Ovary (tissue), 9 donors: ENCODE results near the gene ANKS1B. TPM values are rescaled to one million over a fixed set of nuclear protein-coding genes. Genes with fewer than 3 reads are reported as not detected.

Experiments used
- DNase-seq, 5 donors: peaks; one replicate each; pipeline ENCODE4 v3.0.0-alpha.2; 2019 to 2020
- H3K27ac ChIP-seq, 2 donors: fragments of 200-600 bp; one replicate each; pipeline versions ENCODE4 v1.5.1 to v1.8.0; 2019 to 2022
- H3K27me3 ChIP-seq: fragments of 200-600 bp; one replicate; pipeline ENCODE4 v1.8.0; 2022
- H3K36me3 ChIP-seq: fragments of 200-600 bp; sonication (generic); one replicate; pipeline ENCODE4 v1.5.1; 2019
- H3K4me1 ChIP-seq: one replicate; pipeline ENCODE4 v1.8.1; 2013; ENCODE audit warnings: mild to moderate bottlenecking, moderate library complexity; ENCODE audit not compliant: insufficient read depth
- H3K4me3 ChIP-seq: fragments of 200-600 bp; sonication (generic); one replicate; pipeline ENCODE4 v1.5.1; 2017
- H3K9me3 ChIP-seq, 2 donors: fragments of 200-600 bp in 1 of 2; sonication (generic) in 1 of 2; one replicate each; pipeline versions ENCODE4 v1.5.1 to v1.8.1; 2013 to 2019; ENCODE audit warnings: mild to moderate bottlenecking in 1 of 2, moderate library complexity in 1 of 2
- EP300 ChIP-seq: sonication (generic); formaldehyde crosslinking; IDR thresholded peaks from one replicate; pipeline ENCODE4 v1.6.1; 2017; ENCODE audit warnings: antibody characterized with exemption
- POLR2A ChIP-seq: fragments of 450-650 bp; IDR thresholded peaks from one replicate; pipeline ENCODE4 v1.6.1; 2017; ENCODE audit warnings: antibody characterized with exemption, mild to moderate bottlenecking, moderate library complexity
- WGBS, 3 donors: extraction: QIAGEN DNeasy Blood & Tissue Kit in 1 of 3; methylation state at CpG; one replicate each; pipeline versions ENCODE4 v1.1.5 to v1.1.7; 2013 to 2017; 5-methylcytosine and 5-hydroxymethylcytosine counted together
- intact Hi-C, 4 donors: fragments of 100-400 bp; cut with DNase I; formaldehyde crosslinking; loops; one replicate each; pipeline versions ENCODE4 v1.11.0 to v1.15.1; 2022 to 2023
- polyA plus RNA-seq, 2 donors: library from polyadenylated mRNA; stranded (reverse); fragments of 200-250 nt in 1 of 2; fragments of 350-450 nt in 1 of 2; fragmentation: Illumina TruSeq in 1 of 2; extraction: RNeasy Lipid Tissue Mini Kit (QIAGEN cat#74804) in 1 of 2; gene quantifications; one replicate each; pipeline ENCODE4 v1.2.3, GENCODE V29; 2013 to 2014
- total RNA-seq, 7 donors: library from RNA; depleted of rRNA in 2 of 7; stranded (reverse); fragments of >200 nt in 2 of 7; fragmentation: NEBNext Ultra II Directional in 3 of 7; extraction: Animal tissue kit (Norgen Biotek cat#: 25700) in 3 of 7; gene quantifications; one replicate each; pipeline versions ENCODE4 v1.1.0 to v1.2.4, GENCODE V29; 2016 to 2023
- TF ChIP-seq, protein P1 (sequence below), 3 donors: fragments of 450-650 bp in 2 of 3; fragments of 200-600 bp in 1 of 3; IDR thresholded peaks; one replicate each; pipeline versions ENCODE4 v1.5.1 to v1.8.0; 2016 to 2022; ENCODE audit warnings: antibody characterized with exemption in 3 of 3, mild to moderate bottlenecking in 1 of 3
- donor health status: DM: no; HTN: no; CAD: no; lungs with moderate emphysema.
- donor health status: DM: no; HTN: no; CAD: no.
- donor health status: Bipolar disorder and iron deficiency.
- donor health status: DM: yes; HTN: yes; CAD: no.
- donor health status: DM: no; HTN: no; CAD: no.
- donor health status: DM: yes; HTN: yes; CAD: no.

The ANKS1B gene
- total and polyA plus RNA-seq, 9 donors = 0.80 to 34.9 (median 7.7) TPM

DNA sequence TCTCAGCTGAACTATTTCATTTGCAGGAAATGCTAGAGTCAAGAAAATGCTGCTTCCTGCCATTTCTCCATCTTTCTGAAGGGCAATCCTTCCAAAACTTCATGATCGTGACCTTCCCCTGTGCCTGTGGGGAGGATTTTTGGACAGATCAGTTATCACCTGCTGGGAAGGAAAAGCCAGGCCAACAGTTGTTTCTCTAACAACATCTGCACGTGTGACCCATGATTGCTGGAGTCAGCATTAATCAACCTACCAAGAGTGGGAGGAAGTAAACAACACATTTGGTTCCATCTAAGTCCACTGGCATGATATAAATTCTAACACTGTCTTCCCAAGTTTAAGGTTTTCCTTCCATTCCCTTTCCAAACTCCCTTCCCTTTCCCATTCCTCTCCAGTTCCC lies 1167.0 kb downstream of the ANKS1B start:
- WGBS, 3 donors = 26 to 29% (median 28%) methylated on average over 2 of the region's 2 CpGs
- H3K36me3 ChIP-seq = no peaks in the 10 kb centered on the region
- H3K4me3 ChIP-seq = no peak overlapping the region
- intact Hi-C loops = no loop called here
- no peak overlapping the region for H3K27ac ChIP-seq
- no peaks in the 10 kb centered on the region for H3K27me3 ChIP-seq
- H3K9me3 ChIP-seq = no peaks in the 10 kb centered on the region
- no peak for DNase-seq
- H3K4me1 ChIP-seq = peaks cover 4% of the 10 kb centered on the region
- no peak for TF ChIP-seq POLR2A

DNA sequence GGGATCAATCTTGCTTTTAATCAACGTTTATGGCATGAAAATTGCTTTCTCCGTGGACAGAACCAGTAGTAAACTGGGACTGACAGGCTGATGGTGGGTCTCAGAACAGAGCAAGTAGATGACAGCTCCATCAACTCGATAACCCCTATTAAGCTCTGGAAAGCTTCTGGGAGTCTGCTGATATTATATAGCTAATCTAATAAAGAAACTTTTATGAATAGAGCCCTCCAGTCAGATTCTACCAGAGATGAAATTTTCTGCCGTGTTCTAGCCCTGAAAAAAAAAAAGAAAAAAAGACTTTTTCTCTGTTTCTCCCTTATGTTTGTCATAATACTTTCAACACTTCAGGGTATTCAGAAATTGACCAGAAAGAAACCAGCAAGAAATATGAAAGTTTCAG lies 1168.0 kb downstream of the ANKS1B start:
- H3K36me3 ChIP-seq = no peaks in the 10 kb centered on the region
- H3K4me1 ChIP-seq = peaks cover 2% of the 10 kb centered on the region
- H3K4me3 ChIP-seq = no peak overlapping the region
- H3K27ac ChIP-seq = no peak overlapping the region
- intact Hi-C loops = no loop called here
- no peaks in the 10 kb centered on the region for H3K9me3 ChIP-seq
- no peak for DNase-seq
- TF ChIP-seq, protein P1, sequence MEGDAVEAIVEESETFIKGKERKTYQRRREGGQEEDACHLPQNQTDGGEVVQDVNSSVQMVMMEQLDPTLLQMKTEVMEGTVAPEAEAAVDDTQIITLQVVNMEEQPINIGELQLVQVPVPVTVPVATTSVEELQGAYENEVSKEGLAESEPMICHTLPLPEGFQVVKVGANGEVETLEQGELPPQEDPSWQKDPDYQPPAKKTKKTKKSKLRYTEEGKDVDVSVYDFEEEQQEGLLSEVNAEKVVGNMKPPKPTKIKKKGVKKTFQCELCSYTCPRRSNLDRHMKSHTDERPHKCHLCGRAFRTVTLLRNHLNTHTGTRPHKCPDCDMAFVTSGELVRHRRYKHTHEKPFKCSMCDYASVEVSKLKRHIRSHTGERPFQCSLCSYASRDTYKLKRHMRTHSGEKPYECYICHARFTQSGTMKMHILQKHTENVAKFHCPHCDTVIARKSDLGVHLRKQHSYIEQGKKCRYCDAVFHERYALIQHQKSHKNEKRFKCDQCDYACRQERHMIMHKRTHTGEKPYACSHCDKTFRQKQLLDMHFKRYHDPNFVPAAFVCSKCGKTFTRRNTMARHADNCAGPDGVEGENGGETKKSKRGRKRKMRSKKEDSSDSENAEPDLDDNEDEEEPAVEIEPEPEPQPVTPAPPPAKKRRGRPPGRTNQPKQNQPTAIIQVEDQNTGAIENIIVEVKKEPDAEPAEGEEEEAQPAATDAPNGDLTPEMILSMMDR (IDR thresholded peaks at IDR 0.05) = no peak
- no peak for TF ChIP-seq POLR2A
- no peak for TF ChIP-seq EP300
- 85 to 89% (median 85%) methylated on average over 4 of the region's 4 CpGs for WGBS, 3 donors
- H3K27me3 ChIP-seq = no peaks in the 10 kb centered on the region

DNA sequence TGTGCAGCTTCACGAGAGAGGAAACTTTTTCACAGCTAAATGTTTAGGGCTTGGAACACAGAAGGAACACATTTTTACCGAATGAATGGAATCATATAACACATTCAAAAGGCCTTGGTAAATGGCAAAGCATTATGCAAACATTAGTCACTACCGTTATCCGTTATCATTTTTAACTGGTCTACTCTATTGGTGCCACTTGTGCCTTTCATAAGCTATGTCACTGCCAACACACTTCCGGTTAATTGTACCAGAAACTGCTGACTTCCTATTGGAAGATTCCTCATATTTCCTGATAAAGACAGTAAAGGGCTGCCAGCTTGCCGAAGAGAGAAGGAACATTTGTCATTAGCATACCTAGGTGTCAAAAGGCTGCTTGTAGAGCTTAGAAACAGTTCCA lies 1170.5 kb downstream of the ANKS1B start:
- intact Hi-C loops = no loop called here
- WGBS, 3 donors = 62 to 75% (median 63%) methylated on average over 6 of the region's 6 CpGs

DNA sequence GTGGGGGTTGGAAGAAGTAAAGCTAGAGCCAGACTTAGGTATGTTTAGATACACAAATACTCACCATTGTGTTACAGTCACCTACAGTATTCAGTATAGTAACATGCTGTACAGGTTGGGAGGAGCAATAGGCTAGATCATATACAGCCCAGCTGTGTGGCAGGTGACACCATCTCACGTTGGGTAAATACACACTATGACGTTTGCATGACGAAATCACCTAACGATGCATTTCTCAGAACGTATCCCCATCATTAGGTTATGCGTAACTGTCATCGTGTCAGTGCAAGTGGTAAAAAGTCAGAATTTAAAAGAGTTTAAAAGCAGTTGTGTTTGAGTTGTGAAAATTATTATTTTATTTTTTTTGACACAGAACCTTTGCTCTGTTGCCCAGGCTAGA lies 1172.5 kb downstream of the ANKS1B start:
- 91 to 94% (median 93%) methylated on average over 7 of the region's 7 CpGs for WGBS, 3 donors
- intact Hi-C loops = no loop called here
- H3K4me3 ChIP-seq = no peak overlapping the region
- no peaks in the 10 kb centered on the region for H3K36me3 ChIP-seq
- no peaks in the 10 kb centered on the region for H3K4me1 ChIP-seq
- H3K27me3 ChIP-seq = no peaks in the 10 kb centered on the region
- TF ChIP-seq, protein P1 (IDR thresholded peaks at IDR 0.05) = no peak
- TF ChIP-seq EP300 (no peak), POLR2A (no peak)
- H3K27ac ChIP-seq = no peak overlapping the region
- H3K9me3 ChIP-seq = no peaks in the 10 kb centered on the region
- no peak for DNase-seq

More for the DNA sequence above, 1170.5 kb downstream of the ANKS1B start:
- H3K4me1 ChIP-seq = no peaks in the 10 kb centered on the region
- no peak overlapping the region for H3K27ac ChIP-seq
- TF ChIP-seq EP300 = no peak
- no peak for TF ChIP-seq POLR2A
- no peak overlapping the region for H3K4me3 ChIP-seq
- no peak for DNase-seq
- no peaks in the 10 kb centered on the region for H3K36me3 ChIP-seq
- no peaks in the 10 kb centered on the region for H3K27me3 ChIP-seq
- no peaks in the 10 kb centered on the region for H3K9me3 ChIP-seq

DNA sequence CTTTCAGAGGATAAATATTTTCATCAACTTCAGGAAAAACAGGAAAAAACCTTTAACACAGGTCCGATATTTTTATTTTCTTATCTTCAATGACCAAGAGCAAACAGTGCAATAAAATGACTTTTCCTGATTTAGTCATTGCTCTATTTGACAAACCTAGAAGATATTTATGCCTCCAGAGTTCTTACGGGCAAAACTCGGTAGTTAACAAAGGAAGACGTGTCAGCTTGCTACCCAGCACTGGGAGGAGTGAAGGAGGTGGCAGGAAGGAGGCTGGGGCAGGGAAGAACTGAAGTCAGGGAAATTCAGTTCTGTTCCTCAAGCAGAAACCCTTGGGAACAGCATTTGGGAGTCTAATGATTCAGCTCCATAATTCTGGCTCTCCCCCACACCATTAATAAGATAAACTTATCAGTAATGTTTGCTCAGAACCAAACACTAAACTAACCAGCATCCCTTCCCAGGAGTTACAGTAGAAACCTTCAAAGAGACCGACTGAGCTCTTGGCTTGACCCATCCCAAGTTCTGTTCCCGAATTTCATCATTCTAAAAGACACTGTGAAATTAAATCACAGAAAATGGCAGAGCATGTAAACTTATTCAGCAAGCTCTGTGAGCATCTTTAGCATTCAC lies 1176.4 kb downstream of the ANKS1B start:
- intact Hi-C loops = no loop called here
- Histone ChIP-seq H3K27me3 (no peaks in the 10 kb centered on the region), H3K4me1 (no peaks in the 10 kb centered on the region), H3K9me3 (no peaks in the 10 kb centered on the region), H3K36me3 (no peaks in the 10 kb centered on the region), H3K4me3 (no peak overlapping the region), H3K27ac (no peak overlapping the region)
- peak in 1 of 5 donors; percentile 35 for DNase-seq
- WGBS, 3 donors = 1 to 3% (median 2%) methylated on average over 6 of the region's 6 CpGs
- TF ChIP-seq EP300 = no peak

DNA sequence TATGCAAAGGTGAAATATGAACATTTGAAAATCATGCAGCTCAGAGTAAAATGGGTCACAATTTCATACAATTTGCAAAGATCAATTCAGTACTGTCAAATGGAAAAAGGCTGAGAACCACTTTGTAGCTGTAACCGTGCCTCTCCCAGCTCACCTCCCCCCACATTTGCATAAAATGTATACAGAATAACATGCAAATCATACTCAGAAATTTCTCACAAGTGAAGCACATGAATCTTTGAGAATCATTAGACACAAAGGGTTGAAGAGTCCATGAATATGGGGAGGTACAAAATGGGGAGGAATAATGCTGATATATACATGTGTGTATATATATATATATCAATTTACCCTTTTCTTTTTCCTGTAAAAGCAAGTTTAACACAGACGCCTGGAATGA lies 1177.5 kb downstream of the ANKS1B start:
- Histone ChIP-seq H3K36me3 (no peaks in the 10 kb centered on the region), H3K27ac (no peak overlapping the region), H3K4me1 (no peaks in the 10 kb centered on the region), H3K27me3 (no peaks in the 10 kb centered on the region), H3K9me3 (no peaks in the 10 kb centered on the region), H3K4me3 (no peak overlapping the region)
- no peak for TF ChIP-seq EP300
- TF ChIP-seq, protein P1 (IDR thresholded peaks at IDR 0.05) = no peak
- no peak for TF ChIP-seq POLR2A
- DNase-seq = no peak
- intact Hi-C loops = no loop called here
- WGBS, 3 donors = 79 to 92% (median 83%) methylated on average over 2 of the region's 2 CpGs
